GM18502 (cell line): ENCODE data around the gene NEURL3.
A peak's percentile ranks its signal among the peaks of the same experiment; 100 is the strongest.

Experiments used
- ATAC-seq: cut with Tn5 transposase; IDR thresholded peaks from one replicate; pipeline ENCODE4 v1.9.1; 2021; ENCODE audit warnings: mild to moderate bottlenecking; ENCODE audit not compliant: unreplicated experiment, poor library complexity

Gene NEURL3

DNA sequence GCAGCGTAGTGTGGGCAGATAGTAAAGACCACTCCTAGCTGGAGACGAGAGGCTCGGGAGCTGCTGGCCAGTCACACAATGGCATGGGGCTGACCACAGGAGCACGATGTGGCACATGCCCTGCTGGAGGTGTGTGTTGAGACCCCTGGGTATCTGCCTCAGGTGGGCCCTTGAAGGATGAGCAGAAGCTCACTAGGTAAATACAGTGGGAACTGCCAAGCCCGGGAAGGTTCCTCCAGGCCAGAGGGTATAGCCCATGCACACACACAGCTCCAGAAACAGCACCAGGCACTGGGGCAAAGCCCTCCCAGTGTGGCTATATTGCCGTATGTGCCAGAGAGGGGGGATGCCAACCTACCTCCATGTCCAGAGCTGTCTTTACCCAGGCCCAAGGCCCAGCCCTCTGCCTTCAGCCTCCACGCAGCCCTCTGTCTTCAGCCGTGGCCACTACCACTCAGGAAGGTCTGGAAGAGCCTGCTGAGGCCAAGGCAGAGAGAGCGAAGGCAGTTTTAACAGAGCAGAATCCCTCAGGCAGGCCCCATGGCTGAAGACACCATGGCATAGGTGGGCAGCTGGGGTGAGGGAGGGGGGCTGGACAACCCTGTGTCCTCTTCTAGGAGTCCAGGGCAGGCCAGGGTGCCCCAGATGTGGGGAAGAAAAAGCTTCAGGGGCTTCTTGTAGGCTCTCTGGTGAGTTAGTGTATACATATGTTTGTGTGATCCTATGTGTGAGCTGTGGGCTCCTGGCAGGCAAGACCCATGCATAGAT, 24.4 kb upstream of the NEURL3 start:
- no peak for ATAC-seq

DNA sequence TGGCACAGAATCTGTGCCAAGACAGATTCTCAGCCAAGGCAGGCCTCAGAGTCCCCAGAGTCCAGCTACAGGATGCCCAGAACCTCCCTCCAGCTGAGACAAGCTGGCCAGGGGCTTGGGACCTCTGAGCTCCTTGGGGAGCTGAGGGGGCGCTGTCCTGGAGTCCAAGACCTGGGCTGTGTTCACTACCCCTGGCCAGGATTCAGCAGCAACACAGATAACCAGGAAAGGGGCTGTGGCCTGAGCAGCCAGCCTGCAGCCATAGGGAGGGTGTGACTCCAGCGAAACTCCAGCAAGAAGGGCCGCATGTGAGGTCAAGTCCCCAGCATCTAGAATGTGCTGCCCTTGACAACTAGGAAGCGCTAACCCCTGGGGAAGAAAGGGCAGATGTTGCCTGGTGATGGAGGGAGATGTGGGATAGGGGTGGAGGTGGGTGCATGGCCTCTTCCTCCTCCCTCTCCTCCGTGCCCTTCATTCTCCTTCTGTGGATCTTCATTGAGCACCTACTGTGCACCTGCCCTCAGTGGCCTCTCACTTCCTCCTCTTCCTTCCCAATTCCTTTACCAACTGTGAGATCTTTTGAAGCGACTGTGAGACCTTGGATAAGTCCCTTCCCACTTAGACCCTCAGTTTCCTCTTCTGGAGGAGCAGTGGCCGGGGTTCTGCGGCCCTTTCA, 23.7 kb upstream of the NEURL3 start:
- no peak for ATAC-seq

DNA sequence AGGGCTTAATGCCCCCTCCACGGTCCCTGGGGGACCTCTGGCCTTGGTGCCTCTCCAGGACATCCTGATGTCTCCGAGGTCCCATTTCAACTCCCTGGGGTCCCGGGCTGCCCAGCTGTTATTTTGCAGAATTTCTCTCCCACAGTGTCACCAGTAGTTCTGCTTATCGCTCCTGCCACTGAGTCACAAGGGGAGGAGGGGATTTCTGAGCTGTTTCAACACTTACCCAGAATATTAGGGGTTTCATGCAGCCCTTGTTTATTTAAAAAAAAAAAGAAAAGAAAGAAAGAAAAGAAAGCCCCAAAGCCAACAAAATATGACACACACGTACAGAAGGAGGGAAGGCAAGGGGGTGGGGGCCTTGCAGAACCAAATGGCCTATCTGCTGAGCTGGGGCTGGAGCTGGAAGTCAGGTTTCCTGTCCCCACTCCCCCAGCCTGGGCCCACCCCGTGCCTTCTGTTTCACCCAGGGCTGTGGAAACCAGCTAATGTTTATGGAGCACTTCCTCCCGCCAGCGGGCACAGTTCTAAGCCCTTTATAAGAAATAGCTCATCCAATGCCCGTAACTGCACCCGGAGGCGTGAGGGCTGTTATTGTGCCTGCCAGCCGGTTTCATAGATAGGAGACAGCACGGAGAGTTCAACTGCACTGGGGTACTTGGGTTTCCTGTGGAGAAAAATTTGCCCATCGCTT, 23.0 kb upstream of the NEURL3 start:
- ATAC-seq, result peak; percentile 23

DNA sequence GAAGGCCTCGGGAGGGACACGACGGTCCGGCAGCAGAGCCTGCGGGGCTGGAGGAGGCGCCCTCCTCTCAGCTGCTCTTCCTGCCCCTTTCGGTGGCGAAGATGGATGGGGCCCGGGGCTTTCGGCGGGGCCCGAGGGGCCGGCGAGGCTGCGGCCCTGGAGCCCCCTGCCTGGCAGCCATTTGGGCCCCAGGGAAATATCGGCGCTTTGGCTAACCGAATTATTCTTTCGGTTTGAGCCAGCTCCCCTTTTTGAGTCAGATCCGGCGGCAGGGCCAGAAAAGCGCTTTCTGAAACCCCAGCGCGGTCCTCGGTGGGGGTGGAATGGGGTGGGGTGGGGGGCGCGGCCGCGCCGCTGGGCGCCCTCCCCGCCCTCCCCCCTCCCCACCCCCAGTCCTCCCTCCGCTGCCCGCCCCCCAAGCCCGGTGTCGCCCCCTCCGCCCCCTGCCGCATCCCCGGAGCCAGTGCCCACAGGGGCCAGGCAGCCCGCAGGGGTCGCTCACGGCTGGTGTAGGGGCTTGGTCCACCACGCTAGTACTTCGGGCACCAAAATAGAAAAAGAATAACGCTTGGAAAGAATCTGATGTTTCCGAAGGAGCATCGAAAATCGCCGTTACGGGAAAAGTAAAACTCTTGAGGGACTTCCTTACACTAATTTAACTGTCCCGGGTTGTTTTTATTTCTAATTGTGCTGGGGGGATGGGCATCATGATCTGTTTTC, 22.3 kb upstream of the NEURL3 start:
- no peak for ATAC-seq

DNA sequence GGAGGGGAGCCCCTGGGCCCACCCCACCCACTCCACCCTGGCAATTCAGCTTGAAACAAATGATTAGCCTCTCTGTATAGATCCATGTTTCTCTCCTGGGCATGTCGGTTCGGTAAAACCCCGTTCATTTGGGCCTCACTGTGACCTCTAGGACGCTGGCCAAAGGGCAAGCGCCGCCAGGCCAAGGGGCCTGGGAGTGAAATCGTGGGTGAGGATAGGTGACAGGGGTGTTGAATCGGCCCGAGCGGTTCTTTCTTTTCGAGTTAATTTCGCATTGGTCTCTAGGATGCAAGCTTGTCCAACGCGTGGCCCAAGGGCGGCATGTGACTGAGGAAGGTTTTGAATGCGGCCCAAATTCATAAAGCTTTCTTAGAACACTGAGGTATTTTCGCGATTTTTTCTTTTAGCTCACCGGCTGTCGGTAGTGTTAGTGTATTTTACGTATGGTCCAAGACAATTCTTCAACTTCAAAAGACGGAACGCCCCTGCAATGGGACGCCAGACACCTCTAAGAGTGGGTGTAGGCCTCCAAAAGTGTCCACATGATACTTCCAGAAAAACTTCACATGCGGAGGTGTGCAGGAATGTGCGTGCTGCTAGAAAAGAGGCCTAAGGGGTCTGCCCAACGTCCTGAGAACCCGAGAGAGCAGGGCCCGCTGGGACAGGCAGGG, 21.6 kb upstream of the NEURL3 start:
- no peak for ATAC-seq

DNA sequence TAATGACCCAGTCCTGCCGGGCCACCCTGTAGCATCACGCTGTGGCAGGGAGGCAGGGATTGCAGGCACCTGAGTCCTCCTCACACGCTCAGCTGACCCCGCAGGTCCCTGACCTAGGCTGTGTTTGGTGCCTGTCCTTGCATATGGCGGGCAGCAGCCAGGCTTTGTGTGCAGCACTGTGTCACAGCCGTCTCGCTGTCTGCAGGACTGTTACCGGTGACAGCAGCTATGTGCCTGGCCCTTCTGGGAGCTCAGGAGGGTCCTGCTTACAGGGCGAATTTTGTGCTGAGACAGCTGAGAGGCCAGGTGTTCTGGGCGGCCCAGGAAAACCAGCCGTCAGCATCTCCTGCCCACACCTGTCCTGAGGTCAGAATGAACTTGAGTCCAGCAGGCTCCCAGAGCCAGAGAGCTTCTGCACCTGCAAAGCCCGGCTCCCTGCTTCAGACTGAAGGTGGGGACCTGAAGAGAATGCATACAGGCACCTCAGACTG, 21.0 kb upstream of the NEURL3 start:
- ATAC-seq, result no peak

DNA sequence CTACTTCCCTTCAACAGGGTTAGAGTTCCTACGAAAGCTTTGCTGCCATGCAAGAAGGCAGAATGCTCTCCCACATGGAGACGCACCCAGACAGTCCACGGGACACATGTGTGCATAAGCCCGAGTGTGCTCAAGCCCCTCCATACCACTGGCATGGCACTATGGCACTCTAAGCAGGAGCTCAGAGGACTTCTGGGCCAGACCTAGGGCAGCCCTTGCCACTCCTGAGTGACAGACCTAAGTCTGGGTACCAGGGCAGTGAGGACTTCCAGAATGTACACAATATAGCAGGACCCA, 20.0 kb upstream of the NEURL3 start:
- no peak for ATAC-seq

DNA sequence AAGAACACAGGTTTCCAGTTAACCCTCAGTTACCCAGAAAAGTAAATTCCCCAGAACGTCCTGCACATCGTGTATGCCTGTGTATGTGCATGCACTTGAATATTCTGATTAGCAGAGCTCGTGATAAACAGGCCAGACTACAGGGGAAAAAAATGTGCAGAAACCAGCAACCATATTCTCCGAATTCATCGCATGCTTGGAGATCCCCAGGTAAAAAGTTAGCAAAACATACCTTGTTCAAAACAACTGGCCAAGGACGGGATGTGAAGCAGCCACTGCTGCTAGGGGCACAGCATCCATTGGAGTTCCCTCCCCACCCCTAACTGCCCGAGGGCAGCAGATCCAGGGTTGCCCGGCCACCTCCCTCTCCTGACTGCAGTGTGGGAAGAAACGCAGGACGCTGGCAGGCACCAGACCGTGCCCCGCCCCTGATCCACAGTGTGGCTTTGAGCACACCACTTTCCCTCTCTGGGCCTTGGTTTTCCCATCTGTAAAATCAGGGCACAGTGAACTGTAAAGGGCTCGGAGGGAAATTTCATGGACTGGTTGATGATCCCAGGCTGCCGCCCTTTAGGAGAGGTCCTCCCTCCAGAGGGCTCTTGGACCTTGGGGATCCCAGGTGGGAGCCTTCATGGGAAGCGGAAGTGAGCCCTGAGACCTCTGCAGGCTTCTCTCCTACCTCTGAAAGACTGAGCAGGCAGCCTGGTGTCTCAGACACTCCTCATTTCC, 19.5 kb upstream of the NEURL3 start:
- ATAC-seq, result no peak

DNA sequence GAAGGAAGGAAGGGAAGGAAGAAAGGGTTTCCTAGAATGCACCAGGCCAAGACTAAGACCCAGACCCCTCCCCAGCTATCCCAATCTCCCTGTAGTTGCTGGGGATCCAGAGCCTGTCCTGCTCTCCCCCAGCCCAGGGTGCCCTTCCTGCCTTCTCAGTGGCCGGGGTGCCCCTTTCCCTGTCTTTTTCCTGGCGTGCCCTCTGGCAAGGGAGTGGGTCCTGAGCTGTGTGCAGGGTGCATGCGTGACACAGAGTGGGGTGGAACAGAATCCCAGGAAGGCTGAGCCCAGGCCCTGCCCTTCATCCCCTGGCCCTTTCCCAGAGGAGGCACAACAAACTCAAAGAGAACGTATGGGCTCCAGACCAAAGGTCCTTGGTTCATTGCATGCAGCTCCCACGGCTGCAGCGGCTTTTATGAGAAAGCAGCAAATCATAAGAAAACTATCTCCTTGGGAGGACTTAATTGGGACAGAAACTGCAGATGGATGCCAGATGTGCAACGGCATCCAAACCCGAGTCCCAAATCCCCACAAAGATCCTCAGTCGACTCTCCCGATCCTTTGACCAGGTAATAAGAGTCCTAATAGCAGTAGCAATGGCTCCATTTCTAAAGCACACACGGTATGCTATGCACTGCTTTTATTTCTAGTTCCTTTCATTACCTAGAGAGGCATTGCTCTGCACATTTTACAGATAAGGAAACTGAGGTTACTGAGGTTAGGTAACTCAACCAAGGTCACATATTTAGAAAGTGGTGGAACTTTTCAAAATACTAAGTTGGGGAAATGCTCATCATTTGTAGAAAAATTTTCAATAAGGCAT, 18.7 kb upstream of the NEURL3 start:
- no peak for ATAC-seq

DNA sequence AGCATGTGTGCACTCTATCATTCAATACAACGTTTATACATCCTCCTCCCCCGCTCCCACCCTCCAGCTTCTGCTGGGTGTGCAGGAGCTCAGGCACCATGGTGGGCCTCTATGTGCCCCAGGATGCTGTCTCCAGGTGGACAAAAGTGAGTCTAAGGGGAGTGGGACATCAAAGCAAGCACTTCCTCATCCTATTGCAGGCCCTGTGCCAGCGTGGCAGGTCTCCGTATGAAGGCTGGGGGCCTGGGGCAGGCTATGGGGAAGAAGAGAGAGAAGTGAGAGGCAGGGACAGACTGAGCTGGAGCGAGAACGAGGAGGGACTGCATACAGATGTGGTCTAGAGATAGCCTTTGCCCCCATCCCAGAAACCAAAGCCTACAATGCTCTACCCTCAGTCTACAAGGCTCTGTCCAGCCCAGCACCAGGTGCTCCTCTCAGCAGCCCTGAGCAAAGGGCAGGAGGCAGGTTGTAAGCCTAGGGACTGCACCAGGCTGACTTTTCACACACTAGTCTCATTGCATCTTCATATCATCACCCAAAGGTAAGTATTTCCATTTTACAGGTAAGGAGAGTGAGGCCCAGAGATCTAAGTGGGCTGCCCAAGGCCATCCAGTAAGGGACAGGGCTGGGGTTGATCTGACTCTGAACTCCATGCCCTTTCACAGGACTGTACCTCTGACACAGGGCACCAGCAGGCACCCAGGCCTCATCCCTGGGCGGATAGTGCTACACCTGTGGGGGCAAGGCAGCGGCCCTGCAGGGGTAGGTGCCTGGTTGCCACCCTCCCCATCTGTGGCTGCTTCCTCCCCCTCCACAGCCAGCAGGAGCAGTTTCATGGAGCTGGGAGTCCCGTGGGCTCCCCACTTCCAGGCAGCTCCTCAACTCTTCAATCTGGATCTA, 17.4 kb upstream of the NEURL3 start:
- ATAC-seq, result no peak

DNA sequence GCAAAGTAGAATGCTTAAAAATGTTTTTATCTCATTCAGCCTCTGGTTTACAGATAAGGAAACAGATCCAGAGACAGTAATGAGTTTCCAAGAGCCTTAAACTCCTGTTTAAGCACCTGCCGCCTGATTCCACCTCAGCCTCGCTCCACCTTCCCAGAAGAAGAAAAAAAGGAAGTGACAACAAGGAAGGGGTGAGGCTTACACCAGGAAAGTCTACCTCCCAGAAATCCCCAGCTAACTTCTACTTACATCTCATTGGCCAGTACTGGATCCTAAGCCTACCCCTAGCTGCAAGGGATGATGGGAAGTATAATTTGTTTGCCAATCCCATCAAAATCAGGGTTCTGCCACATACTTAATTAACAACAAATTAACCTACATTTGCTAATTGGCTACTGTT, 16.1 kb upstream of the NEURL3 start:
- ATAC-seq, result no peak

DNA sequence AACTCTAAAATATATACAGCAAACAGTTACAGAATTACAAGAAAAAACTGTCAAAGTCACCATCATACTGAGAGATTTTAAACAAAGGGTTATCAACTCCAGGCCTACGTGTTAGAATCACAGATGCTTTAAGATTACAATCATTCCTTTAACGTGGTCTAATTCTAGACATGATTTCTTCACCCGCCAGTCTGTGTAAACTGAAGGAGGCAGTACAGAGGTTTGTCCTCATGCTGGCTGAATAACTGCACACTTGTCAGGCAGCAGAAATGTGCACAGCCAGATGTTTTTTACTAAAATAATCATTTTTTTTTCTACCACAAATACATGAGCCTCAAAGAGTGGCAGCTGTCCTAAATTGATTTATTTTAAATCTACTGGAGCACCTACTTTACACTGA, 15.5 kb upstream of the NEURL3 start:
- ATAC-seq, result no peak

DNA sequence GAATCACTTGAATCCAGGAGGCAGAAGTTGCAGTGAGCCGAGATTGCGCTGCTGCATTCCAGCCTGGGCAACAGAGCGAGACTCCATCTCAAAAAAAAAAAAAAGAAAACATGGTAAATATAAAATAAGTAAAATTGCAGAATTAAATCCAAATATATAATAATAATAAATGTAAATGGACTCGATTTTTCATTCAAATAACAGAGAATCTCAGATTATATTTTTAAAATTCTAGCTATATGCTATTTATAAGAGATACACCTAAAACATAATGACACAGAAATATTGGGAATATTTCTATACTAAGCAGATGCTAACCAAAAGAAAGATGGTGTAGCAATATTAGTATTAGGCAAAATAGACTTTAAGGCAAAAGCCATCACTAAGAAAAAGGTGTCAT, 15.1 kb upstream of the NEURL3 start:
- no peak for ATAC-seq

DNA sequence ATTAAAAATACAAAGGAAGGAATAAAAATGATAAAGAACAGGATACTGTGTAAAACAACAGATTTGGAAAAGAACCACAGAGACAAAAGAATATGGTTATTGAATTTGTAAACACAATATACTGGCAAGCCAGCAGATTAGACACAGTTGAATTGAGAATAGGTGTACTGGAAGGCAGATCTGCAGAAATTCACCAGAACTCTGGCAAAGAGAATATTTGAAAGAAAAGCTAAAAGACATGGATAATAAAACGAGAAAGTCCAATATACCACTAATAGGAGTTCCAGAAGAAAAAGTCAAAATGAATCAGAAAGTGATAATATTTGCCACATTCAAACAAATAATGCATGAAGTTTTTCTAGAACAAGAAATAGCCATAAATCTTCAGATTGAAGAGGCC, 11.9 kb upstream of the NEURL3 start:
- no peak for ATAC-seq

DNA sequence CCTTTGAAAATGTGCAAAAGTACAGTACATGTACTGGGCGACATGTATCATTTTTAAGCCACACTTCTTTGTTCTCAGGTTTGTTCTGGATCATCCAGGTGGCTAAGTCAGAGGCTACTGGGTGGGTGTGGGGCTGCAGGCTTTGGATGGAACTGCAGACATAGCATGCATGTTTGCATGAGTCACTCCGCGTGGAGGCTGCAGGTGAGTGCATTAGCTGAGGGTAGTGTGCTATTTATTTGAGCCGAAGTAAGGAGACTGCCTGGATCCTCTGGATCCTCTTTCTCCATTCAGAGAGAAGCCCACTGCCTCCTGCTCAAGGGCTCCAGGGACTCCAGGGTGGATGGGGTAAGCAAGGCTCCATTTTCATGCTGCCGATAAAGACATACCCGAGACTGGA, 9.4 kb upstream of the NEURL3 start:
- no peak for ATAC-seq

DNA sequence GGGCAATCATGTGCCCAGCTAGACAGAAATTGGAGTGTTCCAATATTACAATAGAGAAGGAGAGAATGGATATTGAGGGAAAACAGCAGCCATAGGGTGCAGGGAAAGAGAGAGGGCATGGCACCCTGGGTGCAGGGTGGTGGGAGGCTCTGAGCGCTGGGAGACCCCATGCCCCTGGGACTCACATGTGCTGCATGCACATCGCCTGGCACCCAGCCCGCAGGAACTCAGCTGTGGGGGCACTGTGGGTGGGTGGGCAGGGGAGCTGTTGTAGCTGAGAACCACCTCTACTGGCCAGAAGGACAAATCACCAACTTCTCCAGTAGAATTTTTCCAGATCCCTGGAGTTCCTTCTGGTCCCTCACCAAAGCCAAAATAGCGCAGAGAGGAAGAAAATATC, 7.2 kb upstream of the NEURL3 start:
- ATAC-seq, result no peak

DNA sequence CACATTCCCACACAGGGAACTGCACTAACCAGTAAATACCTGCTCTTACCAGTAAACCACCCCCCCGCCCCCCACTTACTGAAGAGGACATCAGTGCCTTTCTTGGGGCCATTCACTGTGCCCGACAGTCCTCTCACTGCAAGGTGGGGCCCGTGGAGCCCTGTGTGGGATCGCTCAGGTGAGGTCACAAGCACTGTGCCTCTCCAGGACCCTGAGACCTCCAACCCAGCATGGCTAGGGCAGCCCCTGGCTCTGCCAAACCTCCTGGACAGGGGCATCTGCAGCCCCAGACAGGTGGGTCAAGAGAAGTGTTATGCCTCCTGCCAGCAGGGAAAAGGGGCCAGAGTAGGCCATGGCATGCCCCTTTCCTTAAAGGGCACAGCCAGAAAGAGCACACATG, 6.7 kb upstream of the NEURL3 start:
- no peak for ATAC-seq
